ENCODE data around the gene TMEM271. TPM values are rescaled to one million over a fixed set of nuclear protein-coding genes. Genes with fewer than 3 reads are reported as not detected.

Gene TMEM271
- total RNA-seq, 2 donors from 2014 or later: not detected

DNA sequence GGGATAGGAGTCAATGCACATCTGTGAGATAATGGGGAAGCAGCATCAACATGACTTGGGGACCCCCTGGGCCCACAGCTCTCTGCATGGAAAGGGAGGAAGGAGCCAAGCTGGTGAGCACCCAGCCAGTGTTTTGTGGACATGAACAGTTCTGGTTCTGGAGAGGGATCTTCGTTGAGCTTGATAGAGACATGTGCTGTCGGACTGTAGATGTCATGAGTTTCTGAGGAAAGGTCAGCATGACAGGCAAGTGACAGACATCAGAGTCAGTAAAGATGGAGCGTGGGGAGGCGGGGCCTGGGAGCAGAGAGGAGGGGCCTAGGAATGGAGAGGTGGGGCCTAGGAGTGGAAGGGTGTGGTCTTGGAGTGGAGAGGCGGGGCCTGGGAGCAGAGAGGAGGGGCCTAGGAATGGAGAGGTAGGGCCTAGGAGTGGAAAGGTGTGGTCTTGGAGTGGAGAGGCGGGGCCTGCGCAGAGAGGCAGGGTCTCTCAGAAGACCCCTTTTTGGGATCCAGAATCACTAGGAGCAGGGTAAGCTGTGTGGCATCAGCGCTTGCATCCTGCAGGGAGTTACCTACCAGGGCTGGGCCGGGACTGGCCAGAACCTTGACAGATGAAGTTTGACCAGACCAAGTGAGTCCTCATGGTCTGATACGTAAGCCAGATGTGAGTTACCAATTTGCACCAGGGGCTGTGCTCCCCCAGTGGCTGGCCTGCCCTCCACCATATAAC, 43.3 kb downstream of the TMEM271 start:
- H3K4me3 ChIP-seq (ENCODE audit: low read length): no peak overlapping the region
- H3K36me3 Mint-ChIP-seq (ENCODE audit: low read depth): peaks cover 66% of the 10 kb centered on the region
- no peaks in the 10 kb centered on the region for H3K4me1 ChIP-seq (ENCODE audit: control insufficient read depth, insufficient read depth, low read length)
- H3K9ac ChIP-seq (ENCODE audit: extremely low read depth, low read length, poor library complexity, severe bottlenecking): no peak overlapping the region
- no peaks in the 10 kb centered on the region for H3K9me3 ChIP-seq (ENCODE audit: control insufficient read depth, low read length)
- H3K27me3 Mint-ChIP-seq (ENCODE audit: insufficient read depth): no peaks in the 10 kb centered on the region
- TF ChIP-seq, protein P1, sequence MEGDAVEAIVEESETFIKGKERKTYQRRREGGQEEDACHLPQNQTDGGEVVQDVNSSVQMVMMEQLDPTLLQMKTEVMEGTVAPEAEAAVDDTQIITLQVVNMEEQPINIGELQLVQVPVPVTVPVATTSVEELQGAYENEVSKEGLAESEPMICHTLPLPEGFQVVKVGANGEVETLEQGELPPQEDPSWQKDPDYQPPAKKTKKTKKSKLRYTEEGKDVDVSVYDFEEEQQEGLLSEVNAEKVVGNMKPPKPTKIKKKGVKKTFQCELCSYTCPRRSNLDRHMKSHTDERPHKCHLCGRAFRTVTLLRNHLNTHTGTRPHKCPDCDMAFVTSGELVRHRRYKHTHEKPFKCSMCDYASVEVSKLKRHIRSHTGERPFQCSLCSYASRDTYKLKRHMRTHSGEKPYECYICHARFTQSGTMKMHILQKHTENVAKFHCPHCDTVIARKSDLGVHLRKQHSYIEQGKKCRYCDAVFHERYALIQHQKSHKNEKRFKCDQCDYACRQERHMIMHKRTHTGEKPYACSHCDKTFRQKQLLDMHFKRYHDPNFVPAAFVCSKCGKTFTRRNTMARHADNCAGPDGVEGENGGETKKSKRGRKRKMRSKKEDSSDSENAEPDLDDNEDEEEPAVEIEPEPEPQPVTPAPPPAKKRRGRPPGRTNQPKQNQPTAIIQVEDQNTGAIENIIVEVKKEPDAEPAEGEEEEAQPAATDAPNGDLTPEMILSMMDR (conservative IDR thresholded peaks at IDR 0.05): no peak
- H3K27me3 ChIP-seq (ENCODE audit: control insufficient read depth, insufficient read depth, low read length, poor library complexity, severe bottlenecking): no peaks in the 10 kb centered on the region
- no peak overlapping the region for H3K4me3 Mint-ChIP-seq
- H3K4me1 Mint-ChIP-seq: no peaks in the 10 kb centered on the region
- H3K27ac ChIP-seq (ENCODE audit: low read depth, low read length): no peak overlapping the region
- no peak overlapping the region for H3K27ac Mint-ChIP-seq
- WGBS, 2 experiments (ENCODE audit: insufficient coverage in 1 of 2, insufficient read length in 1 of 2): 94 to 98% methylated on average over 8 to 10 of the region's 10 CpGs
- peaks cover 59% of the 10 kb centered on the region for H3K36me3 ChIP-seq (ENCODE audit: control insufficient read depth, insufficient read depth, low read length)
- DNase-seq: peak; percentile 77
- H3K9me3 Mint-ChIP-seq: no peaks in the 10 kb centered on the region

DNA sequence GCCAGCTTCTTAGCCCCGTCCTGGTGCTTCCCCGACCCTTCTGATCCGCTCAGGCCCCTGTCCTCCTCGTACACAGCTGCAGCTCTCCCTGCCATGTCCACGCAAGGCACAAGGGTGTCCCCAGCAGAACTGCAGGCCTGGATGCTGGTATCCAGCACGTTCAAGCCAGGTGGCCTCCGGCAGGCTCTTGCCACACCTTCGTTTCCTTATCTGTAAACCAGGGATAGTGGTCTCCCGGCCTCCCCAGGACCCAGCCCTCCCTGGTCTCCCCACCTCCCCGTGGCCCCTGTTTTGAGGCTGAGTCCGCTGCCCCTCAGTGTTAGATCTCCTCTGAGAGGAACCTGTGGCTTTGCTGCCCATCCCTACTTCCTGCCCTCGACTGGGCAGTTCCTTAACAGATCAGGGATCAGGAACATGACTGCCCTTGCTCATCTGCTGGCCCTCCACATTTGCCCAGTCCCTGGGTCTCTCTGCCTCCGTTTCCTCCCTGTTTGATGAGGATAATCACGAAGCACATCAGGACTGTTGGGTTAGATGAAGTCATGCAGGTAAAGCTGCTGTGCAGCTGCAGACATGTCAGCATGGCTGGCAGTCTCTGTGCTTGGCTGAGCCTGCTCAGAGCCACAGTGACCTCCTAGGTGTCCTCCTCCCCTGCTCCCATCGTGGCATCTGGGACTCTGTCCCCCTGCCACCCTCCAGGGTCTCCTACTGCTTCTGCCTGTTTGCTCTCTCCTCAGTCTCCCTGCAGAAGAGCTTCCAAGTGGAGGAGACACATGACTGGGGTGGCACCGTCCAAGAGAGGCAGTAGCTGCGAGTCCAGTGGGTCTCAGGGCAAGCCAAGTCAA, 44.2 kb downstream of the TMEM271 start:
- Mint-ChIP-seq H3K27ac (no peak overlapping the region), H3K4me1 (no peaks in the 10 kb centered on the region), H3K4me3 (no peak overlapping the region), H3K27me3 (ENCODE audit: insufficient read depth) (no peaks in the 10 kb centered on the region), H3K36me3 (ENCODE audit: low read depth) (peaks cover 74% of the 10 kb centered on the region), H3K9me3 (no peaks in the 10 kb centered on the region)
- H3K27me3 ChIP-seq (ENCODE audit: control insufficient read depth, insufficient read depth, low read length, poor library complexity, severe bottlenecking): no peaks in the 10 kb centered on the region
- no peak overlapping the region for H3K9ac ChIP-seq (ENCODE audit: extremely low read depth, low read length, poor library complexity, severe bottlenecking)
- peak; percentile 14 for DNase-seq
- H3K27ac ChIP-seq (ENCODE audit: low read depth, low read length): no peak overlapping the region
- no peak overlapping the region for H3K4me3 ChIP-seq (ENCODE audit: low read length)
- 93 to 94% methylated on average over 14 to 17 of the region's 17 CpGs for WGBS, 2 experiments (ENCODE audit: insufficient coverage in 1 of 2, insufficient read length in 1 of 2)
- TF ChIP-seq, protein P1 (conservative IDR thresholded peaks at IDR 0.05): no peak
- H3K4me1 ChIP-seq (ENCODE audit: control insufficient read depth, insufficient read depth, low read length): no peaks in the 10 kb centered on the region
- no peaks in the 10 kb centered on the region for H3K9me3 ChIP-seq (ENCODE audit: control insufficient read depth, low read length)
- peaks cover 66% of the 10 kb centered on the region for H3K36me3 ChIP-seq (ENCODE audit: control insufficient read depth, insufficient read depth, low read length)

DNA sequence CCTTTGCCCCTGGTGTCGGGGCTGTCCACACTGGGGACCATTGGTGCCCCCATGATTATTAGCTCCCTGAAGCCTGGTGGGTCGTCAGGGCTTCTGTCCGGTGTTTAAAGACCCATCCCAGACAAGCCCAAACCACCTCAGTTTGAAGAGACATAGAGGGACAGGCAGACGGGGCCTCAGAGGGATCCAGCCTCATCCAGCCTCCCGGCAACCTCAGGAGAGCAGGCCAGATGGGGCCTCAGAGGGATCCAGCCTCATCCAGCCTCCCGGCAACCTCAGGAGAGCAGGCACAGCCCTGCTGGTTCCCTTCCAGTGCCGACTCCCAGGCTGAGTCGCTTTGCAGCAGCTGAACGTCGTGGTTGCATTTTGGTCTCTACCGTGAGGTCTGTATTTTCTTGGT, 45.0 kb downstream of the TMEM271 start:
- H3K27ac ChIP-seq (ENCODE audit: low read depth, low read length): no peak overlapping the region
- Mint-ChIP-seq H3K9me3 (no peaks in the 10 kb centered on the region), H3K4me1 (no peaks in the 10 kb centered on the region), H3K27ac (no peak overlapping the region), H3K4me3 (no peak overlapping the region), H3K36me3 (ENCODE audit: low read depth) (peaks cover 72% of the 10 kb centered on the region), H3K27me3 (ENCODE audit: insufficient read depth) (no peaks in the 10 kb centered on the region)
- TF ChIP-seq, protein P1 (conservative IDR thresholded peaks at IDR 0.05): no peak
- H3K36me3 ChIP-seq (ENCODE audit: control insufficient read depth, insufficient read depth, low read length): peaks cover 69% of the 10 kb centered on the region
- H3K9ac ChIP-seq (ENCODE audit: extremely low read depth, low read length, poor library complexity, severe bottlenecking): no peak overlapping the region
- no peak for DNase-seq
- WGBS, 2 experiments (ENCODE audit: insufficient coverage in 1 of 2, insufficient read length in 1 of 2): 94 to 99% methylated on average over 9 to 11 of the region's 11 CpGs
- no peaks in the 10 kb centered on the region for H3K4me1 ChIP-seq (ENCODE audit: control insufficient read depth, insufficient read depth, low read length)
- H3K27me3 ChIP-seq (ENCODE audit: control insufficient read depth, insufficient read depth, low read length, poor library complexity, severe bottlenecking): no peaks in the 10 kb centered on the region
- no peak overlapping the region for H3K4me3 ChIP-seq (ENCODE audit: low read length)
- H3K9me3 ChIP-seq (ENCODE audit: control insufficient read depth, low read length): no peaks in the 10 kb centered on the region
